K562 (cell line): Measurements from ENCODE around the gene NECTIN2. TPM values are rescaled to one million over a fixed set of nuclear protein-coding genes. Genes with fewer than 3 reads are reported as not detected.

ENCODE experiments used
- ATAC-seq: fragments of 200-7000 bp; cut with Tn5 transposase; 3 replicates; pipeline ENCODE4 v1.9.1; 2020; ENCODE audit warnings: moderate library complexity
- BruUV-seq: library from RNA; stranded (reverse); fragments of 400-500 nt; replicated peaks from 2 replicates; lab custom pipeline; 2021; lab: Mats Ljungman, UMichigan
- CTCF ChIA-PET: fragments of 300-600 bp; formaldehyde crosslinking; extraction: SDS; loops from one replicate; lab custom pipeline; 2021; ENCODE audit warnings: low intra/inter-chr PET ratio; lab: Yijun Ruan, JAX
- POLR2A ChIA-PET: fragments of 300-600, 350-650 bp; sonication (Branson Sonifier 250); formaldehyde crosslinking; extraction: SDS; loops from one replicate; lab custom pipeline; 2021; ENCODE audit warnings: antibody characterized with exemption, inconsistent platforms; lab: Yijun Ruan, JAX
- DNase-seq, 4 experiments: peaks; one replicate each; pipeline versions ENCODE4 v3.0.0 to v3.0.0-alpha.2; 2011 to 2018; ENCODE audit warnings: low spot score in 3 of 4, mixed read lengths in 3 of 4; ENCODE audit errors: extremely low read depth in 1 of 4
- FAIRE-seq: peaks from 2 replicates; lab custom pipeline; 2011; peaks lifted over from hg19 to GRCh38; lab: Jason Lieb, UNC
- H2AFZ ChIP-seq: 2 replicates; pipeline ENCODE4 v1.6.0; 2011; ENCODE audit warnings: low read depth, low read length, control low read depth, inconsistent platforms
- H3K27ac ChIP-seq: fragments of 200-600 bp; 3 replicates; pipeline ENCODE4 v1.8.0; 2011; ENCODE audit warnings: low read depth, mild to moderate bottlenecking, control low read depth, inconsistent platforms, low read length, moderate library complexity, mixed read lengths; ENCODE audit errors: extremely low read depth
- H3K27me3 ChIP-seq, 2 experiments: fragments of 300-600 bp in 1 of 2; 2 replicates in 1 of 2; 3 replicates in 1 of 2; pipeline versions ENCODE4 v1.6.0 to v1.8.0; 2011; ENCODE audit warnings: inconsistent platforms in 2 of 2, low read length in 2 of 2, mild to moderate bottlenecking in 1 of 2, mixed read lengths in 1 of 2, moderate library complexity in 1 of 2; ENCODE audit not compliant: control insufficient read depth in 2 of 2, insufficient read depth in 2 of 2
- H3K36me3 ChIP-seq: fragments of 300-600 bp; 3 replicates; pipeline ENCODE4 v1.8.0; 2011; ENCODE audit warnings: mild to moderate bottlenecking, low read length, inconsistent platforms; ENCODE audit not compliant: control insufficient read depth, insufficient read depth
- H3K4me1 ChIP-seq, 2 experiments: fragments of 200-600 bp in 1 of 2; replicated peaks in 1 of 2; 2 replicates in 1 of 2; 3 replicates in 1 of 2; pipeline versions ENCODE4 v1.5.1 to v1.8.0; 2011; ENCODE audit warnings: inconsistent platforms in 2 of 2, low read length in 2 of 2, mild to moderate bottlenecking in 1 of 2, mixed read lengths in 1 of 2, moderate library complexity in 1 of 2; ENCODE audit not compliant: control insufficient read depth in 2 of 2, insufficient read depth in 2 of 2
- H3K4me2 ChIP-seq: 2 replicates; pipeline ENCODE4 v1.6.1; 2011; ENCODE audit warnings: low read length, control low read depth, inconsistent platforms, mixed read lengths; ENCODE audit not compliant: insufficient read depth
- H3K4me3 ChIP-seq: fragments of 200-600 bp; sonication (generic), shearing (Covaris generic); 2 replicates; pipeline ENCODE4 v1.5.1; 2016; ENCODE audit warnings: control low read depth, inconsistent platforms
- H3K79me2 ChIP-seq: fragments of 200-600 bp; 3 replicates; pipeline ENCODE4 v1.8.0; 2011; ENCODE audit warnings: low read length, inconsistent platforms; ENCODE audit not compliant: control insufficient read depth, insufficient read depth
- H3K9ac ChIP-seq, 2 experiments: 2 replicates each; pipeline versions ENCODE4 v1.6.0 to v1.6.1; 2011; ENCODE audit warnings: low read depth in 2 of 2, low read length in 2 of 2, control low read depth in 1 of 2, inconsistent platforms in 1 of 2, mild to moderate bottlenecking in 1 of 2, mixed read lengths in 1 of 2; ENCODE audit not compliant: insufficient read depth in 1 of 2
- H3K9me1 ChIP-seq: one replicate; pipeline ENCODE4 v1.6.0; 2011; ENCODE audit warnings: inconsistent platforms, mild to moderate bottlenecking, low read length, moderate library complexity; ENCODE audit not compliant: control insufficient read depth, insufficient read depth
- H3K9me3 ChIP-seq: replicated peaks from 2 replicates; pipeline ENCODE4 v1.5.1; 2011; ENCODE audit warnings: low read depth, low read length, inconsistent platforms; ENCODE audit not compliant: control insufficient read depth, insufficient read depth
- H4K20me1 ChIP-seq: replicated peaks from 2 replicates; pipeline ENCODE4 v1.6.1; 2011; ENCODE audit warnings: low read length, inconsistent platforms, mixed read lengths; ENCODE audit not compliant: control insufficient read depth, insufficient read depth
- ETV5 ChIP-seq: sonication (generic); formaldehyde crosslinking; IDR thresholded peaks from 2 replicates; pipeline ENCODE4 v1.4.0; 2020; ENCODE audit warnings: low read depth, mild to moderate bottlenecking, missing genetic modification reagents
- HMG20A ChIP-seq: fragments of 450-650 bp; formaldehyde crosslinking; conservative IDR thresholded peaks from 2 replicates; pipeline ENCODE4 v1.4.0; 2020; ENCODE audit warnings: mild to moderate bottlenecking, mixed read lengths
- HNRNPL ChIP-seq: fragments of 200-400 bp; formaldehyde crosslinking; IDR thresholded peaks from 2 replicates; pipeline ENCODE4 v1.6.1; 2017; ENCODE audit warnings: low read depth, mild to moderate bottlenecking, low read length
- LEF1 ChIP-seq: fragments of 450-650 bp; IDR thresholded peaks from 2 replicates; pipeline ENCODE4 v1.6.1; 2016; ENCODE audit warnings: mild to moderate bottlenecking
- MITF ChIP-seq: IDR thresholded peaks from 2 replicates; pipeline ENCODE4 v1.6.1; 2014; ENCODE audit warnings: antibody characterized with exemption
- MTA2 ChIP-seq: fragments of 450-650 bp; IDR thresholded peaks from 2 replicates; pipeline ENCODE4 v1.6.1; 2016; ENCODE audit warnings: low read depth
- NR2C2 ChIP-seq, 2 experiments: fragments of 200-800 bp in 1 of 2; sonication (Bioruptor generic) in 1 of 2; sonication (generic) in 1 of 2; formaldehyde crosslinking in 1 of 2; IDR thresholded peaks; 2 replicates each; pipeline versions ENCODE4 v1.6.1 to v1.8.0; 2016 to 2022; ENCODE audit warnings: mild to moderate bottlenecking in 1 of 2, missing compliant biosample characterization in 1 of 2, missing genetic modification characterization in 1 of 2, missing genetic modification reagents in 1 of 2
- PCBP2 ChIP-seq: fragments of 200-400 bp; formaldehyde crosslinking; IDR thresholded peaks from 2 replicates; pipeline ENCODE4 v1.6.1; 2018; ENCODE audit warnings: low read length, low read depth, mild to moderate bottlenecking, moderate library complexity; ENCODE audit not compliant: poor library complexity, severe bottlenecking
- RERE ChIP-seq: sonication (generic); formaldehyde crosslinking; IDR thresholded peaks from 2 replicates; pipeline ENCODE4 v1.8.0; 2023; ENCODE audit warnings: missing genetic modification reagents, mild to moderate bottlenecking, borderline replicate concordance
- ZBTB7A ChIP-seq: IDR thresholded peaks from 2 replicates; pipeline ENCODE4 v1.6.1; 2011; ENCODE audit warnings: low read depth, mild to moderate bottlenecking, low read length, moderate library complexity, borderline replicate concordance; ENCODE audit not compliant: control insufficient read depth
- ZFPM2 ChIP-seq: fragments of 250-450 bp; sonication (Bioruptor Pico); IDR thresholded peaks from 2 replicates; pipeline ENCODE4 v1.5.1; 2022; ENCODE audit warnings: mild to moderate bottlenecking
- ZFX ChIP-seq: sonication (generic); formaldehyde crosslinking; IDR thresholded peaks from 2 replicates; pipeline ENCODE4 v1.8.0; 2022; ENCODE audit warnings: mild to moderate bottlenecking, missing genetic modification reagents, moderate library complexity
- WGBS: fragments of 100-300 bp; shearing (Covaris generic); methylation state at CpG from one replicate; pipeline ENCODE4 v1.1.6; 2016; ENCODE audit warnings: low coverage, mixed read lengths; ENCODE audit not compliant: insufficient coverage; ENCODE audit errors: missing lambda C conversion rate; 5-methylcytosine and 5-hydroxymethylcytosine counted together
- in situ Hi-C: fragments of 300-500 bp; cut with MboI; formaldehyde crosslinking; loops from 4 replicates; pipeline ENCODE4 v1.15.0; 2018; ENCODE audit warnings: inconsistent platforms, mixed read lengths
- intact Hi-C: fragments of 100-400 bp; cut with micrococcal nuclease; formaldehyde crosslinking; loops from 2 replicates; pipeline ENCODE4 v1.14.2; 2022
- polyA plus RNA-seq, 8 experiments: library from polyadenylated mRNA; depleted of rRNA in 4 of 8; stranded (reverse) in 5 of 8; unstranded in 3 of 8; fragments of >200 nt; fragmentation: Nextera tagmentation in 2 of 8; fragmentation: Illumina TruSeq in 1 of 8; extraction: Ambion mirVana in 2 of 8; extraction: Trizol in 1 of 8; gene quantifications; 2 replicates each; pipeline versions ENCODE4 v1.2.1 to v1.2.3, GENCODE V29; 2011 to 2014; ENCODE audit warnings: inconsistent platforms in 1 of 8, missing spikeins in 1 of 8
- total RNA-seq, 7 experiments: library from RNA; depleted of rRNA in 6 of 7; stranded (reverse); fragments of >200 nt in 6 of 7; fragmentation: Illumina TruSeq in 2 of 7; extraction: Trizol in 2 of 7; gene quantifications; 2 replicates each; pipeline versions ENCODE4 v1.2.1 to v1.2.3, GENCODE V29; 2011 to 2021; ENCODE audit warnings: low replicate concordance in 1 of 7
- TF ChIP-seq, protein P1 (sequence below): sonication (generic); formaldehyde crosslinking; IDR thresholded peaks from 2 replicates; pipeline ENCODE4 v1.9.0; 2022; ENCODE audit warnings: mild to moderate bottlenecking, missing genetic modification reagents

Gene NECTIN2
- total and polyA plus RNA-seq, 9 of the 15 experiments (the other 6 are each of a cell fraction or from before 2014, with no cell fraction given): 3.9 to 94.9 (median 34.9) TPM

GRCh38 chr19:44813070-44813840, 32.8 kb upstream of the NECTIN2 start:
- ChIA-PET POLR2A (no interaction called here), CTCF (no interaction called here)
- Histone ChIP-seq H3K4me3 (no peak overlapping the region), H3K4me2 (no peak overlapping the region), H3K9me1 (no peaks in the 10 kb centered on the region), H2AFZ (no peak overlapping the region), H3K4me1 (peaks cover 5 to 32% of the 10 kb centered on the region in 2 experiments; a peak in 4 of 5 replicates), H3K36me3 (no peaks in the 10 kb centered on the region), H3K9ac (no peak overlapping the region), H4K20me1 (no peaks in the 10 kb centered on the region), H3K27ac (no peak overlapping the region), H3K9me3 (no peaks in the 10 kb centered on the region), H3K79me2 (no peaks in the 10 kb centered on the region), H3K27me3 (peaks cover 0 to 2% of the 10 kb centered on the region in 2 experiments; a peak in 2 of 5 replicates)
- no TSS peak for BruUV-seq
- DNase-seq (peak in 2 of 4 experiments; percentile 22 to 25), ATAC-seq (no peak), FAIRE-seq (no peak)
- in situ Hi-C loops (no loop called here), intact Hi-C loops (no loop called here)
- 84% methylated on average over 36 of the region's 38 CpGs for WGBS
- TF ChIP-seq MITF (no peak), HNRNPL (0 out of 2 replicates have a peak, but pooled peaks have one; percentile 54), HMG20A (CRISPR knock-in tag) (no peak), ETV5 (CRISPR knock-in tag) (no peak), MTA2 (peak; percentile 38; the same call in 1 of the 2 replicates), ZFX (CRISPR knock-in tag) (0 out of 2 replicates have a peak, but pooled peaks have one; percentile 22), PCBP2 (no peak), LEF1 (no peak), RERE (no peak), NR2C2 (CRISPR knock-in tag; IDR thresholded peaks at IDR 0.05) (peak; percentile 96), NR2C2 (tag; IDR thresholded peaks at IDR 0.05) (peak; percentile 96), ZFPM2 (CRISPR knock-in tag) (no peak), ZBTB7A (peak; percentile 31; the same call in 1 of the 2 replicates)
- TF ChIP-seq, protein P1, sequence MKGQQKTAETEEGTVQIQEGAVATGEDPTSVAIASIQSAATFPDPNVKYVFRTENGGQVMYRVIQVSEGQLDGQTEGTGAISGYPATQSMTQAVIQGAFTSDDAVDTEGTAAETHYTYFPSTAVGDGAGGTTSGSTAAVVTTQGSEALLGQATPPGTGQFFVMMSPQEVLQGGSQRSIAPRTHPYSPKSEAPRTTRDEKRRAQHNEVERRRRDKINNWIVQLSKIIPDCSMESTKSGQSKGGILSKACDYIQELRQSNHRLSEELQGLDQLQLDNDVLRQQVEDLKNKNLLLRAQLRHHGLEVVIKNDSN: peak; percentile 24; the same call in 1 of the 2 replicates
